LNCAP (cell line): Measurements from ENCODE around the gene CHPF2.

ENCODE experiments used
- CTCF ChIP-seq: fragments of 450-650 bp; IDR thresholded peaks from 2 replicates; pipeline ENCODE4 v1.5.1; 2017; ENCODE audit warnings: mild to moderate bottlenecking

The CHPF2 gene

GRCh38 chr7:151238924-151239836, 6.9 kb downstream of the CHPF2 start:
- no peak for TF ChIP-seq CTCF

DNA sequence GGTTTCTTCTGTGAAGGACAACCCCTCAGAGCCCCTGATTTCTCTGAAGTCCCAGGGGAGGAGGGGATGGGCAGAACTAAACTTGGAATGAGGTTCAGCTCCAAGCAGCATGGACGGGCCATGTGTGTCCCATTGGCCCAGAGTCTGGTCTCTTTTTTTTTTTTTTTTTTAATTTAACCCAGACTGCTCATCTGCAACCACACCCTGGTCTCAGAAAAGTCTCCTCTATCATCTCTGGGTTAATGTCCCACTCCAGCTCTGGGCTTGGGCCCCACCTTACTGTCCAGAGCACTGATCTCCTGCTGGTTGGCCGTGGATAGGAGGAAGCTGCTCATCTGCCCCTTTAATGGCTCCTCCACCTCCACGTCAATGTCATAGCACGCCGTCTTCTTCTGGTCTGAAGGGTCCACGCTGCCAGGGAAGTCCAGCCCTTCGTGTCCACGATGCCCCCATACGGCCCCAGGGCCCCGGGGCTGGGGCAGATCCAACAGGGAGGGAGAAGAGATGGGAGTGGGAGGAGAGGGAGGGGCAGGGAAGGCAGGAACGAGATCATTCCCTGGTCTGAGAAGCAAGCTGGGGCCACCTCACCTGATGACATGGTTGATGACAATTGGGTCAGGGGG, 7.7 kb downstream of the CHPF2 start:
- no peak for TF ChIP-seq CTCF

- TF ChIP-seq CTCF = no peak
Measured at GRCh38 chr7:151240536-151240935, 8.3 kb downstream of the CHPF2 start.

DNA sequence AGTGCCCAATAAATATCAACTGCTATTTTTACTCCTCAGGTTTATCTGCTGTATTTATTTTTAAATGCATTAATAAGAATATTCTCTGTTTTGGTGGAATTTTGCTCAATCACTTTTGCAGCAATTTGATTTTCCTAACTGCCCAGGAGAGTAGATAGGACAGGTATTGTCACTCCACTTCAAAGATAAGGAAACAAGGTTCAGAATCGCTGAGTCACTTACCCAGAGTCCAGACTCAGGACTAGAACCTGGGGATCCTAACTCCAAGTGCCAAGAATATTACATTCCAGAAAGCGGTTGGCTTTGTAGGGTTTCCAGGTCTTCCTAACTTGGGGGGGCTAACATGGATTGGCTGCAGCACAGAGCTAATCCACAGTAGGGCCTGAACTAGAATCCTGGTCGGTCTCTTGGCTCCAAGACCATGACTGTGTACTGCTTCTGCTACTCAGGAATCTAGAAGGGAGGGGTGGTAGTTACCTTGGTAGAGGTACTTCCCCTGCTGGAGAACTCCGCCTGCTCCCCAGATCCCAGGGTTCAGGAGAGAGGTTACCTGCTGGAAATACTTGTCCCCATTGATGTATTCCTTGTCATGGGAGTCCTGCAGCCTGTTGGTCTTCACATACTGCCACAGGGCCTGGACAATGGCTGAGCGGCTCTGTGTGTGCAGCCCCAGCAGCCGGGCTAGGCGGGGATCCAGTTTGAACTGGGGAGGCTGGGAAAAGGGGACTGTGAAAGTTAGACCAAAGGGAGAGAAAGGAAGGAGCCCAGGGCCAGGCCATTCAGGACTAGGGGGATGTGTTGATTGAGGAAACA, 8.9 kb downstream of the CHPF2 start:
- TF ChIP-seq CTCF = no peak

- TF ChIP-seq CTCF = no peak
Measured at GRCh38 chr7:151241755-151242096, 9.4 kb downstream of the CHPF2 start.

GRCh38 chr7:151242159-151243044, 10.1 kb downstream of the CHPF2 start:
- TF ChIP-seq CTCF = no peak

GRCh38 chr7:151243045-151243349, 10.7 kb downstream of the CHPF2 start:
- TF ChIP-seq CTCF = no peak
